ENCODE data around the gene ZFAND3. TPM values are rescaled to one million over a fixed set of nuclear protein-coding genes. Genes with fewer than 3 reads are reported as not detected.

ZFAND3 gene
- total and polyA plus RNA-seq, 12 donors = 21.4 to 163 (median 46.3) TPM

DNA sequence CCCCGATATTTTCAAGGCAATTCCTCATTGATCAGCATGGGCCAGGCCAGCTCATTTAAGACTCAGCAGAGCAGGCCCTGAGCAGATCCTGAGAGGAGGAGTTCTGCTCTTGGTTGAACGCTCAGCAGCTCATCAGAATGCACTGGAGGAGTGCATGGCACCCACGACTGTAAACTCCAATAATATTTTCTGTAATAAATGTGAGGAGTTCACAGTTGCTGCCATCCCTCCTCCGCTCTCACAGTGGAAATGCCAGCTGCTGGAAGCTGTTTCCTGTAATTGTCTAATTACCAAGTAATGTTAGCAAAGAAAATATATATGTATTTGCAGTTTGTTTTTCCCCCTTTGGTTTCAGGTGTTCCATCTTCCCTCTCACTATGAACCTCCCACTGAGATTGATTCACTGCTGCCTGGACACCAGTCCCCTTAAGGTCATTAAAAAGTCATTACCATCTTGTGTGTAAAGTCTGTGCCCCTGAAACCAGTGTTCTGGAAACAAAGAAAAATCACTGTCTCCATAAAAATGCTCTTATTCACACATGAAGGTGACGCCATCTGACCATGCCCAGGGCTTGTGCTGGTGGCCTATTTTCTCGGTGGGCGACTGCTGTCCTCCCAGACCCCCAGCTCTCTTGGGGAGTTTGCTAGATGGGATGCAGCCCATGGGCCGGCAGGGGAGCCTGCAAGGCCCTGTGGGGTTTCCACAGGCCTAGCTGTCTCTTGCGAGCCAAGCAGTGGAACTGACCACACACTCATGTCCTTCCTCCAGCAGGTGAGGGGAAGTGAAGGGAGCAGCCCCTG is 374.2 kb downstream of the ZFAND3 start:
- Histone ChIP-seq H3K4me3 (no peak overlapping the region), H3K27ac (no peak overlapping the region), H3K36me3 (replicated peaks in 1 of 2) (no peaks in the 10 kb centered on the region), H3K4me1 (replicated peaks in 1 of 2) (no peaks in the 10 kb centered on the region), H3K9me3 (replicated peaks in 1 of 3) (no peaks in the 10 kb centered on the region), H3K27me3 (no peaks in the 10 kb centered on the region)
- WGBS, 4 donors = 79 to 84% (median 83%) methylated on average over 6 to 9 of the region's 9 CpGs
- TF ChIP-seq POLR2A (IDR thresholded peaks at IDR 0.05) = no peak
- intact Hi-C loops (cut with DNase I) = no loop called here
- peak in 2 of 7 donors; percentile 11 to 20 for DNase-seq

DNA sequence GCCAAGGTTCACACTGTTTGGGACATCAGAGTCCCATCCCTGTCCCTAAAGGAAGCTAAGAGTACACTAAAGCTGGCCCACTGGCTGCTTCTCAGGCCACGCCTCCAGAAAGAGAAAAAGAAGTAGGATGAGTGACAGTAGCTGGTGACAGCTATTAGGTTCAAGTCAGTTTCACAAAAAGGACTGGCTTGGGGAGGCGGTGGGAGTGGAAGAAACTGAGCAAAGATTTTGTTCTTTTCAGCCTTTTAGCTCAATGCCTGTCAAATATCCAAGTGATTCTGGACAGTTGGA is 374.7 kb downstream of the ZFAND3 start:
- 93 to 100% (median 98%) methylated on average over 2 of the region's 2 CpGs for WGBS, 4 donors
- no peaks in the 10 kb centered on the region for H3K27me3 ChIP-seq

DNA sequence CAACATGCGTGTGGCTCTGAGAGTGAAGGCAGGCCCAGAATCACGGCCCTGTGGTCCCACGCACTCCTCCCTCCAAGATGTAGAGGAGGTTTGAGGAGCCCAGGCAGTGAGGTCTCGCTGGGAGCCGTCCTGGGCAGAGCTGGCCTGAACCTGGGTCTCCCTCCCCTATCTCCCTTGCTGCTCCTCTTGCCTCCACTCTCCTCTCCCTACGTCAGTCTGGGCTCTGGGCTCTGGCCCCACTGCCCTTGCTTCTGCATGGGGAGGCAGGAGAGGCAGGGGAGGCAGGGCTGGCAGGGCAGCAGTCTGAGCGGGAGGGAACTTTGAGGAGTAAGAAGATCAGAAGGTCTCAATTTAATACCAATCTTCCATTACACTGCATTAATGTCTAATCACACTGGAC is 375.1 kb downstream of the ZFAND3 start:
- intact Hi-C loops (cut with DNase I) = no loop called here
- Histone ChIP-seq H3K36me3 (replicated peaks in 1 of 2) (no peaks in the 10 kb centered on the region), H3K4me1 (replicated peaks in 1 of 2) (no peaks in the 10 kb centered on the region), H3K27ac (no peak overlapping the region), H3K4me3 (no peak overlapping the region), H3K9me3 (replicated peaks in 1 of 3) (no peaks in the 10 kb centered on the region), H3K27me3 (no peaks in the 10 kb centered on the region)
- peak in 1 of 7 donors; percentile 14 for DNase-seq
- TF ChIP-seq, protein P1, sequence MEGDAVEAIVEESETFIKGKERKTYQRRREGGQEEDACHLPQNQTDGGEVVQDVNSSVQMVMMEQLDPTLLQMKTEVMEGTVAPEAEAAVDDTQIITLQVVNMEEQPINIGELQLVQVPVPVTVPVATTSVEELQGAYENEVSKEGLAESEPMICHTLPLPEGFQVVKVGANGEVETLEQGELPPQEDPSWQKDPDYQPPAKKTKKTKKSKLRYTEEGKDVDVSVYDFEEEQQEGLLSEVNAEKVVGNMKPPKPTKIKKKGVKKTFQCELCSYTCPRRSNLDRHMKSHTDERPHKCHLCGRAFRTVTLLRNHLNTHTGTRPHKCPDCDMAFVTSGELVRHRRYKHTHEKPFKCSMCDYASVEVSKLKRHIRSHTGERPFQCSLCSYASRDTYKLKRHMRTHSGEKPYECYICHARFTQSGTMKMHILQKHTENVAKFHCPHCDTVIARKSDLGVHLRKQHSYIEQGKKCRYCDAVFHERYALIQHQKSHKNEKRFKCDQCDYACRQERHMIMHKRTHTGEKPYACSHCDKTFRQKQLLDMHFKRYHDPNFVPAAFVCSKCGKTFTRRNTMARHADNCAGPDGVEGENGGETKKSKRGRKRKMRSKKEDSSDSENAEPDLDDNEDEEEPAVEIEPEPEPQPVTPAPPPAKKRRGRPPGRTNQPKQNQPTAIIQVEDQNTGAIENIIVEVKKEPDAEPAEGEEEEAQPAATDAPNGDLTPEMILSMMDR (IDR thresholded peaks at IDR 0.05) = no peak
- no peak for TF ChIP-seq POLR2A (IDR thresholded peaks at IDR 0.05)
- WGBS, 4 donors = 94 to 99% (median 98%) methylated on average over 7 of the region's 7 CpGs

More for the DNA sequence above, 374.7 kb downstream of the ZFAND3 start:
- Histone ChIP-seq H3K27ac (no peak overlapping the region), H3K4me1 (replicated peaks in 1 of 2) (no peaks in the 10 kb centered on the region), H3K9me3 (replicated peaks in 1 of 3) (no peaks in the 10 kb centered on the region), H3K4me3 (no peak overlapping the region), H3K36me3 (replicated peaks in 1 of 2) (no peaks in the 10 kb centered on the region)
- TF ChIP-seq, protein P1 (IDR thresholded peaks at IDR 0.05) = no peak
- no peak for TF ChIP-seq POLR2A (IDR thresholded peaks at IDR 0.05)
- intact Hi-C loops (cut with DNase I) = no loop called here
- peak in 1 of 7 donors; percentile 17 for DNase-seq

DNA sequence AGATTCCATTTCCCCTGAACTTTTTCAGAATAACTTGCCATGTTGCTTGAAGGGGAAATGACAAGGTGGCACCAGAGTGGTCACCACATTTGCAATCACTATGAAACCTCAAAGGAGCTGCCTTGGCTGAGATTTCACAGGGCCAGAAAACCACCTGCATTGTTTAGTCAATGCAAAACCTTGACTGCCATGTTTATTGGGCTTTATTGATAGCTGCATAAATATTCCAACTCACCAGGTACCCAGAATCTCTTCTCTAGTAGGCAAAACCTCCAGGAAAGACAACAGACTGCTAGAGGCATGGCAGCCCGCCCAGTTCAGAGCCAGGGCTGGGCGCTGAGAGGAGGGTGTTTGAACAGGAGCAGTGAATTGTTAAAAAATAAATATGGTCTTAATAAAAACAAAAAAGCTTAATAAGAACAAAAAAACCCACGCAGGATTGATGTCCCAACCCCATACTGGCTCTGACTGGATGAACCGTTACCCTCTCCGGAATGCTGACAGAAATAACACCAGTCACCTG is 375.6 kb downstream of the ZFAND3 start:
- H3K4me1 ChIP-seq (replicated peaks in 1 of 2) = no peaks in the 10 kb centered on the region
- H3K9me3 ChIP-seq (replicated peaks in 1 of 3) = no peaks in the 10 kb centered on the region
- intact Hi-C loops (cut with DNase I) = no loop called here
- H3K27me3 ChIP-seq = no peaks in the 10 kb centered on the region
- no peak overlapping the region for H3K27ac ChIP-seq
- TF ChIP-seq POLR2A (IDR thresholded peaks at IDR 0.05) = no peak
- TF ChIP-seq, protein P1 (IDR thresholded peaks at IDR 0.05) = no peak
- H3K4me3 ChIP-seq = no peak overlapping the region
- peak in 1 of 7 donors; percentile 41 for DNase-seq
- WGBS, 4 donors = 94 to 98% (median 96%) methylated on average over 5 of the region's 5 CpGs
- H3K36me3 ChIP-seq (replicated peaks in 1 of 2) = no peaks in the 10 kb centered on the region

DNA sequence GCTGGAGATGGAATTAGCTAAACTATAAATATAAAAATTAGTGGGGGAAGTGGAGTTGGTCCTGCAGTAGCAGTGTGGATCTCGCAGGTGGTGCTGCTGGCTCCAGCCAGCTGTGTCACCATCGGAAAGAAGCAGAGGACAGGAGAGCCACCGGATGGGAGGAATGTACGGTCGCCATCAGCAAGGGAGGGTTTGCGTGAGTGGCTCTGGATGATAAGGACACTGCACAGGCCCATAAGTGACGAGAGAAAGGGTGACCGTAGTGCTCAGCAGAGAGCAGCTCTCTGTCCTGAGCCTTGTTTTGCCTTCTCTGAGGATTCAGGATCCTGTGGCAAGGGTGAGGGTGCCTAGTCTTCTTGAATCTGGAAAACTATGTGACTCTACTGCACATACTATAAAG is 378.7 kb downstream of the ZFAND3 start:
- Histone ChIP-seq H3K27ac (no peak overlapping the region), H3K4me3 (no peak overlapping the region), H3K4me1 (replicated peaks in 1 of 2) (no peaks in the 10 kb centered on the region), H3K36me3 (replicated peaks in 1 of 2) (no peaks in the 10 kb centered on the region), H3K9me3 (replicated peaks in 1 of 3) (no peaks in the 10 kb centered on the region), H3K27me3 (no peaks in the 10 kb centered on the region)
- TF ChIP-seq, protein P1 (IDR thresholded peaks at IDR 0.05) = no peak
- TF ChIP-seq POLR2A (IDR thresholded peaks at IDR 0.05) = no peak
- WGBS, 4 donors = 92 to 98% (median 95%) methylated on average over 8 of the region's 8 CpGs
- intact Hi-C loops (cut with DNase I) = no loop called here
- DNase-seq = peak in 1 of 7 donors; percentile 30

All from adrenal gland (tissue), 12 donors.